Dermis microvascular lymphatic vessel endothelial cell (primary cell): ENCODE results near the gene FAM76B. TPM values are rescaled to one million over a fixed set of nuclear protein-coding genes. Genes with fewer than 3 reads are reported as not detected.

ENCODE experiments used
- DNase-seq, 2 donors: peaks; one replicate each; pipeline versions ENCODE4 v3.0.0 to v3.0.0-alpha.2; 2010; ENCODE audit warnings: low read depth in 2 of 2
- total RNA-seq: library from RNA; depleted of rRNA; stranded (reverse); fragments of >200 nt; gene quantifications from 2 replicates; pipeline ENCODE4 v1.2.1, GENCODE V29; 2014

The FAM76B gene
- total RNA-seq, 1 donor from 2014 or later = 18.1 TPM

DNA sequence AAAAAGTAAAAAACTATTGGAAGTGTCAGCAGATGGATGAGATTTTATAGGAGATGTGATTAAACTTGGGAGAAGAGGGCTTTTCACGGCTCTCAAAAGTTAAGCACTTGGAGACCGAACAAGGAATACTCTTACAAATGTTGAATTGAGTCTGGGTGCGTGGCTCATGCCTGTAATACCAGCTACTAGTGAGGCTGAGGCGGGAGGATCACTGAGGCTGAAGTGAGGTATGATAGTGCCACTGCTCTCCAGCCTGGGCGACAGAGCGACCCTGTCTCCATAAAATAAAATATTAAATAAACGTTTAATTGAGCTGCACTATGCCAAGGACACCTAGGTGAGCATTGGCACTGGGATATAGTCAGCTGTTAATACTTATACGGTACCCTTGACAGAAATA, 2.6 kb upstream of the FAM76B start:
- no peak for DNase-seq

DNA sequence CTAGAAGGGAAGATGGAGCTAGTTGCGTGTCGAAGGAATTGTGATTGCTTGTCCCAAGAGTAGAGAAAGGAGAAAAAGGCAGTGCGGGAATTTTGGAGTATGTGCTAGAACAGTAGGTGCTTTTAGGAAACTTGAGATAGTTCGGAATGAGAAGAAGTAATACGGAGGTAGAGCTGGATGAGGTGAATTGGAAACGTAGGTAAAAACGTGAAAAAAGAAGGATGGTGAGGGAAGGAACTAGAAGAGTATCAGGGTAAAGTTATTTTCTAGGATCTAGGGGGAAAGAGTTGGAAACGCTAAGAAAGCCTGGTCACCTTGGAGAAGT, 2.1 kb upstream of the FAM76B start:
- DNase-seq = no peak

DNA sequence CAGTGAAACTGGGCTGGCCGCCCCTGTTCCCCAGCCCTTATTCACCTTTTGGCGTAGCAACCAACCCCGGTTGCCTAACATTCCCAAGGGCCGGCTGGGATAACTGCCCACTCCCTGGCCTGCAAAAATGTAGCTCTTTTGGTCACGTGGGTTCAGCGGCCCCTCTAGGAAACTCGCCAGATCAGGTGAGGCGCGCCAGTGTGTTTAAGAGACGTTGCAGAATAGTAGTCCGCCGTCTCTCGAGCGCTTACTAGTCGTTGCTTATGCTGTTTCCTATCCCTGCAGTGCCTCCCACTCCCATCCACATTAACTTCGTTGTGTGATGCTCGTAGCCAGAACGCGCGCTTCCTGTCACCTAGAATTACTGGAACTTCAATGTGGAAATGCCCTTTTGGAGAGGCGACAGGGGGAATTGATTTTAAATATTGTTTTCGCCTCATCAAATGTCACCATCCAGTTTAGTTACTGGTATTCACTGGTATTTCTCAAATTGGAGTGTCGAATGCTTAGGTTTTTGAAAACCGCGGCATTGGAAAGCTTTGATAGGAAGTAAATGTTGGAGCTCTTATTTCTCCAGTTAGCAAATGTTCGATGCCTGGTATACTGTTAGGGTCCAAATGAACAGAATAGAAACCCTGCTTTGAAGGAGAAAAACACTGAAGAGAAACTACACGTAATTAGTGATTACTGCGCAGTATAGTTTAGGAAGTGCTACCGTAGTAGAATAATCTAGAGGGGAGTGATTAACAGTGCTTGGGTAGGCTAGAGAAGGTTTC, 1.5 kb upstream of the FAM76B start:
- peak; percentile 45 to 83 for DNase-seq

DNA sequence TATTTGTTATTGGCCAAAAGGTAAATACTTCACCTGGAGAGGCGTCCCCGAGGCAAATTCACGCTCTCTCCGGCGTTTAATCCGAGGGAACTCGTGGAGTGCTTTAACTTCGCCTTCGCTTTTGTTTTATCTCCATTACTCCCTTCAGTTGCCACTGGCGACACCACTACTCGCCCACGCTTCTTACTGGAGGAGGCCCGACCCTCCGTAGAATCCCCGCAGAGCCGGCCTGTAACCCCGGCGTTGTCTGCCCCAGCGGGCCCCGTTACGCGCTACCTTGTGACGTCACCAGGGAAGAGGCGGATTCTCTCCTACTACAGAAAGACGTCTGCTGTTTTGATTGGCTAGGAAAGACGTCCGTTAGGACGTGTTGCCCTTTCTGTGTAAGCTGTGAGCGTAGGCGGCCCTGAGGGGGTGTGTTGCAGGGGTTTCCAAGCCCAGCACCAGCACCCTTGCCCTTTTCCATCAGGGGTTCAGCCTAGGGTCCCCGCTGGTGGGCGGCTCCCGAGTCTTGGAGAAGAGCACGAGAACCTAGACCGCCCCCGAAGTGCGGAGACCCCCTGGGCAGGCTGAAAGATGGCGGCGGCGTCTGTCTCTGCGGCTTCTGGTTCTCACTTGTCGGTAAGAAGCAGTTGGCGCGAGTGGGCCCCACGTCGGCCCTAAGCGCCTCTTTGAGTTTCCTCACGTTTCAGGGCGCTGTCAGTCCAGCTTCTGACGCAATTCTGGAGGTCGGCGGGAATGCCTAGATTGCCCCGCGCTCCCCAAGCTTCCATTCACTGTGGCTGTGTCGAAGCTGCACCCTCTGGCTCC, 746 bp upstream of the FAM76B start, which contains the start of gene CEP57:
Gene CEP57, plus strand, starts transcription at position 376 of the 810 bp plus-strand sequence. Its CDS starts 201 bp downstream, at position 577.
- DNase-seq = peak; percentile 98 to 99

DNA sequence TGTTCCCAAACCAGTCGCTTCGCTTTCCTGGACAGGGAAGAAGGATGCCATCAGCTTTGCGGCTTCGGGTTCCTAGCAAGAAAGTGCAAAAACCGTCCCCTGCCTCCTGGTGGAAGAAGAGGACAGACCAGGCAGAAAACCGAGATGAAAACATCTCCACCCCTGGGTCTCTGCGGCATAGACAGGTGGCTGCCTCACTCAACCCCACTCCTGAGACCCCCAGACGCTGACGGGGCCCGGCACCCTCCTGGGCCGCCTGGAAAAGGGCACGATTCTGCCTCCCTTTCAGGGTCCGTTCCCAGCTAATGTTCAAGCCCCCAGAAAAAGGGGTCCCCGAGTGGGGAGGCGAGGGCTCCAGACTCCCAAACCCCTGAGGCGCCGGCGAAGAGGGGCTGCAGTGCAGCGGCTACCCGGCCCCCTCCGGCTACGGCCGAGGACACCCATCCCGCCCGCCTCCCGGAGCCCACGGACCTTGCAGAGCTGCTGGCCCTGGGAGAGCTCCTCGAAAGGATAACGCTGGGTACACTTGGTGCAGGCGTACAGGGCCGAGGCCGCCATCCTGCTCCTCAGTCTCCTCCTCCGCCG, 569 bp downstream of the FAM76B start:
- DNase-seq = peak in 1 of 2 donors; percentile 51

DNA sequence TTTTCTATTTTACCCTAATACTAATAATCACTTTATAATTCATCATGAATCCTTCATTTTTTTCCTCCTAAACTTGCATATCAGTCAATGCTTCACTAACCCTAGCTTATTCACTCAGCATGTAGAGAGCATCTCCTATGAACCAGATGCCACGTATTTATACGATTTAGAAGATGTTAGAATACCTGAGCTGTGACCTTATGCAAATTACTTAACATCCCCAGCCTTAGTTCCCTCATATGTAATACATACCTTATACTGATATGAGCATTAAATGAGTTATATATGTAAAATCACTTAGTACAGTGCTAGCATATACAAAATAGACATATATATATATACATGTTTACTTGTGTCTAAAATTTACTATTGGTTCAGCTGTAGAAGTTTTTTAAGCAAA, 9.0 kb downstream of the FAM76B start:
- no peak for DNase-seq

DNA sequence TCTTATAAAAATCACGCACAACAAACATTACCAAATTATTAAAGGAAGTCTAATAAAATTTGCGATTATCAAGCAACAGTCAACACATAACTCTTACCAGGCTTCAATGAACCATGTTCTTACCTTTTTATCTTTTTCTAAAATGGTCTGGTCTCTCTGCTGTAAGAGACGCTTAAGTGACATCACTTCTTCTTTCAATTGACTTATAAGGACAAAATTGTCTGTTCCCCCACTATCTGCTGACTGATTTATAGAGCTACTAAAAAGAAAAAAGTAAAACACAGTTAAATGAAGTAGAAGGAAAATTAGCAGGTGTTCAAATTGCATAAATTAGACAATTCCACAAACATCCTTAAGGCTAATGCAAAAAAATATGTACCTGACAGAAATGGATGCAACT, 10.9 kb downstream of the FAM76B start:
- DNase-seq = no peak

DNA sequence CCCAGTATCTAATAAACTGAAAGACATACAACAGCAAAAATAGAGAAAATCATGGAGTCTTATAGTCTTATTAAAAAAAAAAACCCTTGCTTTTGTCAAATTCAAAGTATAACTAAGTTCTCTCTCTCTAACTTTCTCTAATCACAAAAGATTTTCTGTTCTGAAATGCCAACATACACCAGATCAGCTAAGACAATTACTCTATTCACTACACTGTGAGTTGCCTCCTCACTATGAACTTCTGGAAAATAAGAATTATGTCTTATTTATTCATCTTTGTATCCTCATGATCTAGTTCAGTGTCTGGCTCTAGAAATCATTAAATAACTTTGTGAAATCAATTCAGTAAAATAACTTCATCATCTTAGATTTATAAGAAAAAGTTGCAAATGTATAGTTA, 12.7 kb downstream of the FAM76B start:
- DNase-seq = no peak

DNA sequence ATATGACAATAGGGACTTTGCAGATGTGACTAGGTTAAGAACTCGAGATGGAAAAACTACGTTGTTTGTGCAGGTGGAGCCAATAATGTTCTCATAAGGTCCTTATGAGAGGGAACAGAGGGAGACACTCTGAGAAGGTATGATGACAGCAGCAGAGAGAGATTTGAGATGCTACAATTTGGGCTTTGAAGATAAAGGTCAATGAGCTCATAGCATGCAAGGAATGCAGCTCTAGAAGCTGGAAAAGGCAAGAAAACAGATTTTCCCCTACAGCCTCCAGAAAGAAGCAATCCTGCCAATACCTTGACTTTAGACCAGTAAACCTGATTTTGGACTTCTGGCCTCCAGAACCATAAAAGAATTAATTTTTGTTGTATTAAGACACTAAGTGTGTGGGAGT, 21.1 kb downstream of the FAM76B start:
- no peak for DNase-seq

DNA sequence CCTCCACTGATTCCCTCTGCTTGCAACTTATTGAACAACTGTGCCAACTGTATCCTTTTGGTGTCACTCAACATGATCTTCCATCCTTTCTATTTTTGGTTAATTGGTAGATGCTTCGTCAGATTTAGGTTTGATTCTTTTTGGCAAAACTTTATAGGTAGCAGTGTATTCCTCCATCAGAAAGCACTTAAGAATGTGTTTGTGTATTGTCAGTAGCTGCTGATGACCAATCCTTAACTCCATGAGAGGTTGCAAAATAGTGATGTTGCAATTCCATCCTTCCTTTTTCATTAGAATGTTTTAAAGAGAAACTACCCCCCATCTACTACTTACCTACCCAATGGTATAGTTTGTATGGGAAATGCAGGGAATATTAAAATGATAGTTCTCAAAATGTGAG, 22.1 kb downstream of the FAM76B start:
- DNase-seq = no peak

DNA sequence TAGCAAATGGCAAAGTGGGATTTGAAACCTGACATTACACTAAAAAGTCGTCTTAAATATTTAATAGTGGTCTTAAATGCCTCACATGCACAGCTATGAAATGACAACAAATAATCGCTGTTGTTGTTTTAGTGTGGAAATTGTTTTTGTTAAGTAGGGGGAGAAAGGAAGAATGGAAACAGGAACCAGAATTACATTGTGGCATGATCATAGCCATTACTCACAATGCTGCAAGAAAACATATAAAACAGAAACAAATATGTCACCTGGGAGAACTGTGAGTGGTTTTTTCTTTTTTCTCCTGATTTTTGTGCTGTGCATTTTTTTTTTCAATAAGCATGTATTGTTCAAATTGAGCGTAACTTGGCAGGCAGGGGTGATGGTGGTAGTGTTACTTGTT, 22.9 kb downstream of the FAM76B start:
- no peak for DNase-seq

DNA sequence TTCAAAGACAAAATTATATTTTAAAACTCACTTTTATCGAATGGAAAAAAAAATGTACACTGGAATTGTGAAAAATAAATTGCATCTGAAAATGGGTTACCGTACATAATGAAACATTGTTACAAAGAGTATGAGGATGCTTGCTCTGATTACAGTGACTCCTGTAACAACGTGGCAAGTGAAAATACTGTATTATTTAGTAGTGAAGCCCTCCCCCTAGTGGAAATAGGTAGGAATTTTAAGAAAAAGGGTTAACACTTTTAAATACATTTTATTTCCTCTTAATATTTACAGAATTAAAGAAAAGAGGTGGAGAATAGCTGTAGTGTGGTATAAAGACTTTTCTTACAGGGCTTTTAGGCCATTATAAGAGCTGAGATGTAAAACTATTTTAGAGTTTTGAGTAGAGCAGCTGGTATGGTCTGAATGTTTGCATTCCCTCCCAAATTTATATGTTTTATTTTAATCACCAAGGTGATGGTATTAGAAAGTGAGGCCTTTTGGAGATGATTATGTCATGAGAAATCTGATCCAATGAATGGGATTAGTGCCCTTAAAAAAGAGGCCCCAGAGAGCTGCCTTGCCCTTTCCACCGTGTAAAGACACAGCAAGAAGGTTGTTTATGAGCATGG, 25.2 kb downstream of the FAM76B start:
- DNase-seq = peak; percentile 57 to 59

DNA sequence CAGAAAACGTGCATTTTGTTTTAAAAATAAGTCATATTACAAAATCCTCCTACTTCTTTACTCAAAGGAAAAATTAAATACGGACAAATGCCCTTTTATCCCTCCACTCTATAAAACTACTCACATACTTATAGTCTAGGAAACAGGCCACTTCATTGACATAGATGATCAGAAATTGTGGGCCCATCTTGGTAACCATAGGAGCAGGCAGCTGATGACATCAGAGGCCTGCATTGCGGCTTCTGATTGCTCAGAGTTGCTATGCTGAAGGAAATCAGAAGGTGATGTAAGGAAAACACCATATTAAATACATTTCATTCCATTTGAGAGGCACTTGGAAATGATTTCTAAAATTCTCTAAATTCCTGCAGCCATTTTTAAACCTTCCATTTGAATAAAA, 27.0 kb downstream of the FAM76B start:
- no peak for DNase-seq

DNA sequence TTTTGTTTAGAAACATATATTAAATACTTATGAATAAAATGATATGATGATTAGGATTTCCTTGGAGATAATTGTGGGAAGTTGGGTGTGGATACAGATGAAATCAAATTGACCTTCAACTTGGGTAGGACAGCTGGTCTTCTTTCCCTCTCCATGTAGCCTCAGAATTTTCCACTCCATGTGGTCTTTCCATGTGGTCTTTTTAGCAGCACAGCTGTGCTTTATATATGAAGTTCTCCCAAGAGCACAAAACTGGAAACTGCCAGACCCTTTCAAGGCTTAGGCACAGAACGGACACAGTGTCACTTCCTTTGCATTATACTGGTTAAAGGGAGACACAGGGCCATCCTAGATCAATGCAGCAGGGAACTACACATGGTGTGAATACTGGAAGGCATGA, 28.6 kb downstream of the FAM76B start:
- no peak for DNase-seq

DNA sequence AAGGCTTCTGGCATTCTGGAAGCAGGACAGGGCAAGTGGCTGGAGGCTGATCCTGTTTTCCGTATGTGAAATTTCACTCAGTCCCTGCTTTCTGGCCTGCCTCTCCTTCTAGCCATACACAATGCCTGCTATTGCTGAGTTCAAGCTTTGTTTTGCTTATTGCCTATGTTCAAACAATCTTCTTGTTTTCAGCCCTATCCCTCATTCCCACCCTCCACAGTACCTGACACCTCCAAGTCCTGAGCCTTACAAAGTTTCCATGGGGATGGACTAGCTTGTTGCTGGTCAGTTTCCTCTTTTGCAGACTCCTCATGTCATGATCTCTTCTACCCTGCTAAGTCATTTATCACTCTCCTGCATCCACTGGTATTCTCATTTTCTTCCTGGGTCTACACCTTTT, 38.1 kb downstream of the FAM76B start:
- no peak for DNase-seq

DNA sequence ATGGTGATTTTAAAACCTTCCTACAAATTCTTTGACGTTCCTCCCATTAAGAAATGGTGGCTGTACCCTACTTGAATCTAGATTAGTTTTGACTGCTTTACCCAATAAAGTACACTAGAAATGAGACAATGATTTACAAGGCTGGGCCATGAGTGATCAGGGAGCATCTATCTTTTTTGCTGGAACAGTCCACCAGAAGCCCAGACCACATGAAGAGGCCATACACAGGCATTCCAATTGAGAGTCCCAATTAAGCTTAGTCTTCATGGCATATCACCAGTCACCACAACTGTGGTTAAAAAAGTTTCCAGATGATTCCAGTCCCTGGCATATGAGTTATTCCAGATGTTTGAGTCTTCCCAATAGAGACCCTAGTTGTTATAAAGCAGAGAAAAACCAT, 39.5 kb downstream of the FAM76B start:
- no peak for DNase-seq

DNA sequence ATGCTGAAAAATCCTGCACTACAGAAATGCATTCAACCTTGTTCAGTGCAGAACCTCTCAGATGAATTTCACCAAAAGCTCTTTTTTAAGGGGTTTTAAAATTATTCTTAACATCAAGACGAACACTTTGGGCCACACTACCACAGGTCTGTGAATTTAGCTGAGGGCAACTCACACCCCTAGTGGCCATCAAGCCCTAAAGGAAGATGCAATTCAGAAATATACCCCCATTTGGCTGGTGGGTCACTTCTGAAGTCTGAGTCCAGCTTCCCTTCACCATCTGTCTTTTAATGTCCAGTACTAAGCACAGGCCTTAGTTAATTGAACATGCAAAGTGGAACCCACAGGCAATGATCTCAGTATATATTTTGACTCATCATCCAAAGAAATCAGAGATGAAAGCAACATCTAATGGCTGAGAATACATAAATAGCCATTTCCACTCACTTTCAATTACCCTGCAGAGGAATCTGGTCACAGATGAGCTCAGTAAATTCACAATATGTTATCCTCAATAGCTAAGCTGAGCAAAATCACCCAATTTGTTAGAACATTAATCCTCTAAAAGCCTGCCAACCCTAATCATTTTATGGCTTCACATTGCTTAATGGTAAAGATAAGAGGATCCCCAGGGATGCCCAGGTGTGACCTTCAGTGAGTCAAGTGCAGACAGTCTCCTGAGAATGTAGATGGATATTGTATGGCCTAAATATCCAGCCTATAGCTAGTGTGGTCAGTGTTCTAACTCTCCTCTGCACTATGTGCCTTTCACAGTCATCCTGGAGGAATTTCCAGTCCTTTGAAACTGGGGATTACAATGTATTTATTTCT, 50.3 kb downstream of the FAM76B start:
- DNase-seq = no peak

DNA sequence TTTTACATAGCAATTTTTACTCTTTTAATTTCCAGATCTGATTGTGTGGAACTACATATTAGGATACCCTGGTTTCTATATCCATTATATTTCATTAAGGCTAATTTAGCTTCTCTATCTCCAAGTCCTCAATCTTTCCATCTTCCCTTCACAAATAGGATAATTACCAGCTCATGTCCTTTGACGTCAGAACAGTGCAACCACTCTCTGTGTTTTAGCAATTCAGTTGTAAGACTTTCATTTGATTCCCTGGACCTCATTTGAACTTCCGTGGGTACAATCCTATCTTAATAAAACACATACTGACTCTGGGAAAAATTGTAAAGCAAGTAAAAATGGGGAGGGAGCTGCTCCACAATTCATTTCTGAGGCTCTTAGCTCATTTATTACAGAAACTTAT, 52.8 kb downstream of the FAM76B start:
- no peak for DNase-seq

DNA sequence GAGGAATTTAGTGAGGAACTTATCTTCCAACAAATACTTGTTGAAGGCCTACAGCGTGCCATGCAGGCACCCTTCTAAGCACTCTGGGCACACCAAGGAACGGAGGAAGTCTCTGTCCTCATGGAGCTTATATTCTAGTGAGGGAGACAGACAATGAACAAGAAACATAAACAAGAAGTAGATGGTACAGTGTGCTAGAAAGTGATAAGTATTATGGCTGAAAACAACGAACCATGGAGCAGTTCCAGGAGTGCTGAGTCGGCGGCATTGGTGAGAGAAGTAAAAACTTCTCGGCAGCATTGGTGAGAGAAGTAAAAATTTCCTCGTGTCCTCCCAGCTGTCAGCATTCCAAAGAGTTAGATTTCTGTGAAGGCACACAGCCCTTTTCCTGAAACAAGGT, 53.2 kb downstream of the FAM76B start:
- DNase-seq = no peak

DNA sequence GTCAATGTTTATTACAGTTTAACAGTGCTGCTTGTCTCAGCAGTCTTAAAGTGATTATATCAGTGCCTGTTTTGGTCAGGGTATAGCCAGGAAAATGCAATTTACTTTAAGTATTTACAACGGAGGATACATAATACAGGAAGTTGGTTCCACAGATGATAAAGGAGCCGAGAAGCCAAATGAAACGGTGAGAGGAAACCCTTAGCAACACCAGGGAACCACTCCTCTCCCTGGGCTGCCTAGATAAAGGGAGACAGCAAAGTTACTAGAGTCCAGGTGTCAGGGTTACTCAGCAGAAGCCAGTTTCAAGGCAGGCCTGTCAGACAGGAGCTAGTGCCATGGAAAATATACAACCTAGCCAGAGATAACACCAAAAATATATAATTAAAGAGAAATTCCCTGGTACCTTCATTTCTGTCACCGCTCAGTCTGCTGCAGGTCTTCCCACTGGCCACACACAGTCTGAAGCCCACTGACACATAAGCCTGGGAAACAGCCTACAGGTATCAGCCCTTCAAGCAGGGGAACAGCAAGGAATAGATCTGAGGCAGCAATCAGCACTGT, 55.5 kb downstream of the FAM76B start:
- peak in 1 of 2 donors; percentile 5 for DNase-seq
